Measurements from ENCODE around the gene DOK5.

- TF ChIP-seq CTCF (conservative IDR thresholded peaks at IDR 0.05; ENCODE audit: low read length) = no peak
- TF ChIP-seq EZH2phosphoT487 (IDR thresholded peaks at IDR 0.05; ENCODE audit: borderline replicate concordance) = no peak
These were observed 68.0 kb downstream of the DOK5 start for GRCh38 chr20:54543369-54543768.

All from Loucy (cell line).